ENCODE data around the gene KRT8. TPM values are rescaled to one million over a fixed set of nuclear protein-coding genes. Genes with fewer than 3 reads are reported as not detected.

The KRT8 gene
- total RNA-seq, 1 experiment from 2014 or later: 1,655 TPM

GRCh38 chr12:52909796-52910195 is 4.9 kb upstream of the KRT8 start:
- POLR2A ChIA-PET: interaction anchor here (0.8 to 18.0 kb wide), 5 partner anchors 11 to 96 kb away, joined by 3 to 379 read pairs (median 3); partner anchors contain the start of genes EIF4B and KRT18
- intact Hi-C loops (cut with micrococcal nuclease): no loop called here
- CTCF ChIA-PET: interaction anchor here (0.7 kb wide), 1 partner anchor 25 kb away, joined by 4 read pairs; no protein-coding TSS in a partner anchor
- H3K4me1 ChIP-seq (ENCODE audit: control insufficient read depth in 1 of 2, insufficient read depth in 2 of 2, low read length in 2 of 2): peaks cover 50 to 67% of the 10 kb centered on the region in 2 experiments
- H3K79me2 ChIP-seq (ENCODE audit: insufficient read depth, low read length): peaks cover 6% of the 10 kb centered on the region; the same call in 1 of the 2 replicates
- RAD21 ChIA-PET (ENCODE audit: low non-redundant PET in 1 of 2, low total read pairs in 2 of 2, uncharacterized antibody in 2 of 2, unreplicated experiment in 2 of 2): no interaction called here
- no peaks in the 10 kb centered on the region for H3K9me2 ChIP-seq (ENCODE audit: insufficient read depth)
- H3K27me3 ChIP-seq (ENCODE audit: insufficient read depth, low read length): no peaks in the 10 kb centered on the region
- BruUV-seq (replicated peaks): no TSS peak
- H4K20me1 ChIP-seq (ENCODE audit: insufficient read depth): no peaks in the 10 kb centered on the region
- no peak overlapping the region; the same call in 1 of the 2 replicates for H3K4me2 ChIP-seq (ENCODE audit: low read length)
- H3K9ac ChIP-seq (ENCODE audit: low read length): peak overlapping the region; percentile 6; the same call in 1 of the 2 replicates
- TF ChIP-seq CTCF (IDR thresholded peaks at IDR 0.05 in 2 of 3, conservative IDR thresholded peaks at IDR 0.05 in 1 of 3; ENCODE audit: borderline replicate concordance in 1 of 3, insufficient read depth in 1 of 3, low read depth in 2 of 3, low read length in 2 of 3): no peak
- TF ChIP-seq JUND (IDR thresholded peaks at IDR 0.05): no peak
- TF ChIP-seq MAX (IDR thresholded peaks at IDR 0.05): no peak
- no peak for TF ChIP-seq ELF1 (IDR thresholded peaks at IDR 0.05; ENCODE audit: borderline replicate concordance, low read depth)
- no peaks in the 10 kb centered on the region for H3K9me3 ChIP-seq (ENCODE audit: control insufficient read depth in 1 of 2, insufficient read depth in 1 of 2, low read depth in 1 of 2, low read length in 2 of 2)
- ATAC-seq: no peak
- DNase-seq (ENCODE audit: low read depth, low spot score): no peak
- H3K36me3 ChIP-seq (ENCODE audit: control insufficient read depth in 1 of 2, insufficient read depth in 2 of 2, low read length in 2 of 2): no peaks in the 10 kb centered on the region
- no peak overlapping the region for H2AFZ ChIP-seq (ENCODE audit: low read depth, low read length, poor library complexity, severe bottlenecking)
- no peak overlapping the region for H3K27ac ChIP-seq (ENCODE audit: low read depth, low read length)
- no peak overlapping the region for H3K4me3 ChIP-seq (replicated peaks in 1 of 2; ENCODE audit: low read depth in 1 of 2, low read length in 2 of 2)

- Histone ChIP-seq H3K27me3 (ENCODE audit: insufficient read depth, low read length) (no peaks in the 10 kb centered on the region), H3K9ac (ENCODE audit: low read length) (peak overlapping the region; percentile 6; the same call in 1 of the 2 replicates), H4K20me1 (ENCODE audit: insufficient read depth) (no peaks in the 10 kb centered on the region), H3K27ac (ENCODE audit: low read depth, low read length) (no peak overlapping the region), H3K4me3 (replicated peaks in 1 of 2; ENCODE audit: low read depth in 1 of 2, low read length in 2 of 2) (no peak overlapping the region), H3K9me3 (ENCODE audit: control insufficient read depth in 1 of 2, insufficient read depth in 1 of 2, low read depth in 1 of 2, low read length in 2 of 2) (no peaks in the 10 kb centered on the region), H3K9me2 (ENCODE audit: insufficient read depth) (no peaks in the 10 kb centered on the region), H3K79me2 (ENCODE audit: insufficient read depth, low read length) (peaks cover 11% of the 10 kb centered on the region), H3K4me1 (ENCODE audit: control insufficient read depth in 1 of 2, insufficient read depth in 2 of 2, low read length in 2 of 2) (peaks cover 50 to 67% of the 10 kb centered on the region in 2 experiments), H2AFZ (ENCODE audit: low read depth, low read length, poor library complexity, severe bottlenecking) (no peak overlapping the region), H3K4me2 (ENCODE audit: low read length) (no peak overlapping the region; the same call in 1 of the 2 replicates), H3K36me3 (ENCODE audit: control insufficient read depth in 1 of 2, insufficient read depth in 2 of 2, low read length in 2 of 2) (no peaks in the 10 kb centered on the region)
- intact Hi-C loops (cut with micrococcal nuclease): no loop called here
- BruUV-seq (replicated peaks): no TSS peak
- no peak for DNase-seq (ENCODE audit: low read depth, low spot score)
- no peak for ATAC-seq
- RAD21 ChIA-PET (ENCODE audit: low non-redundant PET in 1 of 2, low total read pairs in 2 of 2, uncharacterized antibody in 2 of 2, unreplicated experiment in 2 of 2): no interaction called here
- POLR2A ChIA-PET: interaction anchor here (0.8 to 18.0 kb wide), 5 partner anchors 11 to 97 kb away, joined by 3 to 379 read pairs (median 3); partner anchors contain the start of genes EIF4B and KRT18
- CTCF ChIA-PET: interaction anchor here (0.7 kb wide), 1 partner anchor 24 kb away, joined by 4 read pairs; no protein-coding TSS in a partner anchor
- TF ChIP-seq SRF (IDR thresholded peaks at IDR 0.05; ENCODE audit: low read depth) (no peak), ELF1 (IDR thresholded peaks at IDR 0.05; ENCODE audit: borderline replicate concordance, low read depth) (no peak), SP1 (IDR thresholded peaks at IDR 0.05; ENCODE audit: low read depth) (no peak), EZH2phosphoT487 (IDR thresholded peaks at IDR 0.05; ENCODE audit: borderline replicate concordance) (no peak), REST (IDR thresholded peaks at IDR 0.05; ENCODE audit: low read depth) (no peak), ZNF274 (IDR thresholded peaks at IDR 0.05; ENCODE audit: low read depth, low read length) (no peak), ZFX (IDR thresholded peaks at IDR 0.05) (no peak), FOSL1 (IDR thresholded peaks at IDR 0.05; ENCODE audit: low read depth) (no peak), MAX (IDR thresholded peaks at IDR 0.05) (no peak), ATF3 (IDR thresholded peaks at IDR 0.05) (no peak), RAD21 (IDR thresholded peaks at IDR 0.05; ENCODE audit: low read depth) (no peak), SIN3A (IDR thresholded peaks at IDR 0.05; ENCODE audit: low read depth) (no peak)
Measured at GRCh38 chr12:52909331-52909730, 4.5 kb upstream of the KRT8 start.
